H1 (cell line): ENCODE data around the gene CYP27C1. TPM values are rescaled to one million over a fixed set of nuclear protein-coding genes. Genes with fewer than 3 reads are reported as not detected.
A peak's percentile ranks its signal among the peaks of the same experiment; 100 is the strongest.

Experiments used
- CTCF ChIA-PET: fragments of 300-600 bp; sonication (Branson Sonifier 250); formaldehyde crosslinking; loops from one replicate; lab custom pipeline; 2021; ENCODE audit not compliant: partially characterized antibody; lab: Charles Lee
- POLR2A ChIA-PET: fragments of 300-600 bp; sonication (Branson Sonifier 250); formaldehyde crosslinking; loops from one replicate; lab custom pipeline; 2021; ENCODE audit warnings: inconsistent platforms; ENCODE audit not compliant: partially characterized antibody; lab: Charles Lee
- DNase-seq, 2 experiments: peaks; one replicate each; pipeline versions ENCODE4 v3.0.0 to v3.0.0-alpha.2; 2010 to 2022; ENCODE audit warnings: low spot score in 2 of 2, low read depth in 1 of 2, mixed read lengths in 1 of 2
- FAIRE-seq: peaks from 2 replicates; lab custom pipeline; 2011; peaks lifted over from hg19 to GRCh38; lab: Jason Lieb, UNC
- H2AFZ ChIP-seq: 2 replicates; pipeline ENCODE4 v1.8.1; 2012; ENCODE audit warnings: low read length, inconsistent platforms
- H2AK5ac ChIP-seq: 2 replicates; pipeline ENCODE4 v1.6.1; 2013; ENCODE audit warnings: low read depth, low read length
- H2BK120ac ChIP-seq: replicated peaks from 2 replicates; pipeline ENCODE3; 2013; ENCODE audit warnings: low read depth, low read length, inconsistent platforms
- H2BK12ac ChIP-seq: 2 replicates; pipeline ENCODE4 v1.6.1; 2013; ENCODE audit warnings: low read depth, low read length
- H2BK15ac ChIP-seq: 2 replicates; pipeline ENCODE4 v1.6.1; 2013; ENCODE audit warnings: low read length
- H2BK20ac ChIP-seq: 2 replicates; pipeline ENCODE4 v1.6.1; 2013; ENCODE audit warnings: low read length
- H2BK5ac ChIP-seq: 2 replicates; pipeline ENCODE4 v1.6.1; 2013; ENCODE audit warnings: low read depth, low read length
- H3K14ac ChIP-seq: 2 replicates; pipeline ENCODE4 v1.6.1; 2013; ENCODE audit warnings: inconsistent platforms; ENCODE audit not compliant: insufficient read length
- H3K18ac ChIP-seq: 2 replicates; pipeline ENCODE4 v1.6.1; 2013; ENCODE audit warnings: low read length; ENCODE audit errors: extremely low read depth
- H3K23ac ChIP-seq: 2 replicates; pipeline ENCODE4 v1.6.1; 2013; ENCODE audit warnings: inconsistent platforms; ENCODE audit not compliant: insufficient read length
- H3K23me2 ChIP-seq: 2 replicates; pipeline ENCODE4 v1.6.1; 2013; ENCODE audit warnings: low read depth, low read length
- H3K27ac ChIP-seq: 2 replicates; pipeline ENCODE4 v1.6.1; 2011; ENCODE audit warnings: low read depth, low read length, inconsistent platforms
- H3K27me3 ChIP-seq, 4 experiments: replicated peaks in 1 of 4; 1 replicate in 1 of 4; 2 replicates in 3 of 4; pipeline versions ENCODE4 v1.6.1 to v1.8.1; 2011 to 2013; ENCODE audit warnings: low read length in 3 of 4, mild to moderate bottlenecking in 3 of 4, inconsistent platforms in 2 of 4, mixed read lengths in 2 of 4, moderate library complexity in 1 of 4; ENCODE audit not compliant: control insufficient read depth in 3 of 4, insufficient read depth in 3 of 4; ENCODE audit errors: extremely low read depth in 1 of 4
- H3K36me3 ChIP-seq, 4 experiments: 2 replicates each; pipeline versions ENCODE4 v1.6.1 to v1.8.1; 2011 to 2013; ENCODE audit warnings: mild to moderate bottlenecking in 4 of 4, low read length in 3 of 4, moderate library complexity in 2 of 4, control low read depth in 1 of 4, inconsistent platforms in 1 of 4; ENCODE audit not compliant: insufficient read depth in 4 of 4, control insufficient read depth in 2 of 4
- H3K4ac ChIP-seq: replicated peaks from 2 replicates; pipeline ENCODE3; 2013; ENCODE audit warnings: low read length, low read depth, mixed read lengths, inconsistent platforms; ENCODE audit not compliant: insufficient read length
- H3K4me1 ChIP-seq, 4 experiments: replicated peaks in 1 of 4; 1 replicate in 1 of 4; 2 replicates in 3 of 4; pipeline versions ENCODE4 v1.6.1 to v1.8.1; 2011 to 2013; ENCODE audit warnings: low read length in 3 of 4, inconsistent platforms in 2 of 4, mixed read lengths in 1 of 4; ENCODE audit not compliant: insufficient read depth in 4 of 4, control insufficient read depth in 3 of 4
- H3K4me2 ChIP-seq, 2 experiments: 2 replicates each; pipeline versions ENCODE4 v1.6.1 to v1.8.1; 2011 to 2013; ENCODE audit warnings: low read depth in 2 of 2, low read length in 2 of 2, control low read depth in 1 of 2, inconsistent platforms in 1 of 2, mild to moderate bottlenecking in 1 of 2; ENCODE audit not compliant: insufficient read depth in 1 of 2
- H3K4me3 ChIP-seq, 4 experiments: fragments of 200-600, 300-600 bp in 1 of 4; sonication (generic), shearing (Covaris generic), sonication (Bioruptor Twin) in 1 of 4; 2 replicates each; pipeline versions ENCODE4 v1.5.1 to v1.8.1; 2011 to 2016; ENCODE audit warnings: low read length in 4 of 4, low read depth in 3 of 4, control low read depth in 2 of 4, inconsistent platforms in 2 of 4, mild to moderate bottlenecking in 2 of 4, mixed read lengths in 1 of 4, moderate library complexity in 1 of 4; ENCODE audit not compliant: insufficient read depth in 2 of 4; ENCODE audit errors: extremely low read depth in 1 of 4
- H3K56ac ChIP-seq: replicated peaks from 2 replicates; pipeline ENCODE3; 2013; ENCODE audit warnings: low read depth, mild to moderate bottlenecking, mixed read lengths, low read length, inconsistent platforms; ENCODE audit not compliant: insufficient read length
- H3K79me1 ChIP-seq: 2 replicates; pipeline ENCODE4 v1.6.1; 2013; ENCODE audit warnings: low read depth, low read length, control low read depth
- H3K79me2 ChIP-seq, 2 experiments: 2 replicates each; pipeline versions ENCODE4 v1.6.1 to v1.8.1; 2012 to 2013; ENCODE audit warnings: low read length in 2 of 2, mild to moderate bottlenecking in 2 of 2, inconsistent platforms in 1 of 2; ENCODE audit not compliant: insufficient read depth in 2 of 2, control insufficient read depth in 1 of 2
- H3K9ac ChIP-seq, 4 experiments: replicated peaks in 1 of 4; 1 replicate in 1 of 4; 2 replicates in 3 of 4; pipeline versions ENCODE4 v1.6.1 to v1.8.1; 2011 to 2013; ENCODE audit warnings: low read depth in 3 of 4, low read length in 3 of 4, control low read depth in 2 of 4, mild to moderate bottlenecking in 2 of 4, moderate library complexity in 2 of 4, inconsistent platforms in 1 of 4; ENCODE audit errors: extremely low read depth in 1 of 4
- H3K9me3 ChIP-seq, 2 experiments: 2 replicates each; pipeline versions ENCODE4 v1.6.1 to v1.8.1; 2012 to 2013; ENCODE audit warnings: mild to moderate bottlenecking in 2 of 2, moderate library complexity in 2 of 2, control low read depth in 1 of 2, inconsistent platforms in 1 of 2, low read depth in 1 of 2, low read length in 1 of 2, mixed read lengths in 1 of 2; ENCODE audit not compliant: insufficient read depth in 2 of 2
- H4K20me1 ChIP-seq, 2 experiments: replicated peaks in 1 of 2; 2 replicates each; pipeline versions ENCODE3 to v1.8.1; 2011 to 2013; ENCODE audit warnings: inconsistent platforms in 2 of 2, low read length in 2 of 2, mild to moderate bottlenecking in 1 of 2; ENCODE audit not compliant: insufficient read depth in 2 of 2, control insufficient read depth in 1 of 2
- H4K5ac ChIP-seq: 2 replicates; pipeline ENCODE4 v1.6.1; 2013; ENCODE audit warnings: low read length, low read depth, mixed read lengths, inconsistent platforms; ENCODE audit not compliant: insufficient read length
- H4K8ac ChIP-seq: 2 replicates; pipeline ENCODE4 v1.8.0; 2013; ENCODE audit warnings: mild to moderate bottlenecking, moderate library complexity, low read length, inconsistent platforms; ENCODE audit not compliant: insufficient read depth; ENCODE audit errors: extremely low read depth
- H4K91ac ChIP-seq: replicated peaks from 2 replicates; pipeline ENCODE3; 2013; ENCODE audit warnings: low read length, mixed read lengths, inconsistent platforms; ENCODE audit not compliant: insufficient read length
- BACH1 ChIP-seq: IDR thresholded peaks from 2 replicates; pipeline ENCODE4 v1.6.1; 2012; ENCODE audit warnings: low read length, improper control_type of control experiment
- CEBPB ChIP-seq: IDR thresholded peaks from 2 replicates; pipeline ENCODE4 v1.6.1; 2012; ENCODE audit warnings: low read depth, low read length
- CREB1 ChIP-seq: IDR thresholded peaks from 2 replicates; pipeline ENCODE4 v1.6.1; 2012; ENCODE audit warnings: inconsistent platforms
- CTBP2 ChIP-seq: IDR thresholded peaks from 2 replicates; pipeline ENCODE4 v1.7.0; 2011; ENCODE audit warnings: borderline replicate concordance, mild to moderate bottlenecking, moderate library complexity, mixed read lengths, low read length; ENCODE audit not compliant: insufficient read depth, insufficient read length
- EZH2 ChIP-seq: fragments of 200-600 bp; sonication (generic); IDR thresholded peaks from 2 replicates; pipeline ENCODE4 v1.7.1; 2012; ENCODE audit warnings: low read depth, mild to moderate bottlenecking, moderate library complexity, low read length, inconsistent platforms; ENCODE audit not compliant: severe bottlenecking
- JUN ChIP-seq: IDR thresholded peaks from 2 replicates; pipeline ENCODE4 v1.6.1; 2011; ENCODE audit warnings: low read depth, mild to moderate bottlenecking, improper control_type of control experiment, low read length
- SP4 ChIP-seq: IDR thresholded peaks from 2 replicates; pipeline ENCODE4 v1.6.1; 2012; ENCODE audit warnings: low read length, inconsistent platforms
- TCF12 ChIP-seq: IDR thresholded peaks from 2 replicates; pipeline ENCODE4 v1.6.1; 2011; ENCODE audit warnings: low read depth, mild to moderate bottlenecking, low read length
- WGBS, 2 experiments: shearing (Covaris generic) in 1 of 2; methylation state at CpG; one replicate each; pipeline versions ENCODE4 v1.1.6 to v1.1.7; 2013 to 2015; ENCODE audit warnings: low lambda C conversion rate in 2 of 2, mixed read lengths in 2 of 2, inconsistent platforms in 1 of 2, low coverage in 1 of 2, missing lambda C conversion rate in 1 of 2; ENCODE audit not compliant: insufficient replicate concordance in 2 of 2, insufficient coverage in 1 of 2, insufficient read length in 1 of 2; ENCODE audit errors: extremely low coverage in 1 of 2, missing lambda C conversion rate in 1 of 2; 5-methylcytosine and 5-hydroxymethylcytosine counted together
- polyA plus RNA-seq, 7 experiments: library from polyadenylated mRNA; depleted of rRNA in 3 of 7; stranded (reverse) in 5 of 7; unstranded in 2 of 7; fragments of >200 nt in 5 of 7; fragments of 200-250 nt in 2 of 7; gene quantifications; 1 replicate in 5 of 7; 2 replicates in 1 of 7; 4 replicates in 1 of 7; pipeline versions ENCODE4 v1.2.1 to v1.2.3, GENCODE V29; 2011 to 2013; ENCODE audit warnings: missing spikeins in 2 of 7, mixed read lengths in 2 of 7
- total RNA-seq: library from RNA; stranded (reverse); fragmentation: NEBNext Ultra II Directional; extraction: Animal tissue kit (Norgen Biotek cat#: 25700); gene quantifications from 2 replicates; pipeline ENCODE4 v1.2.1, GENCODE V29; 2021

Gene CYP27C1
- total and polyA plus RNA-seq, 2 of the 8 experiments (the other 6 are each of a cell fraction or from before 2014, with no cell fraction given), result 1.3 to 3.2 TPM

DNA sequence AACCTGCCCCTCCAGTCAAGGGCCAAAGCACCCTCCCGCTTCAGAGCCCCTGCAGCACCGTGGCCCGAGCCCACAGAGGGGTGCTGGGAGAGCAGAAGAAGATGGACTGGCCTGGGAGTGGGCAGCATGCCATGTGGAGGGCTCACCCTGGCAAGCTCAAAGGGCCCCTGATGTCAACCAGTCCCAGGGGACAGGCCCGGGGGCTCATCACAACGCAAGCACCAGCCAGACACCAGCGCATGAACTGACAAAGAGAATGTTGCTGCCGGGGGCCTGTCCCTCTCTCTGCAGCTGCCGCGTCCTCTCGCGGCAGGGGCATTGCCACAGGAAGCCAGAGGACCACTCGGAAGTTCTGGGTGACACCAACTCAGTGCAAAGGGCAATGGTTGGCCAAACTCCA lies 82.9 kb downstream of the CYP27C1 start:
- no peaks in the 10 kb centered on the region for H3K36me3 ChIP-seq
- no peak for FAIRE-seq
- WGBS, 2 experiments, result 89% methylated on average over 11 of the region's 12 CpGs; no CpG with 5 or more reads in 1 of the 2 experiments
- no peak overlapping the region for H3K56ac ChIP-seq
- H3K27ac ChIP-seq, result no peak overlapping the region
- H4K8ac ChIP-seq, result no peak overlapping the region
- H2BK120ac ChIP-seq, result no peak overlapping the region
- H2BK20ac ChIP-seq, result no peak overlapping the region
- 0 out of 4 replicates have a peak, but pooled peaks cover 0 to 6% of the 10 kb centered on the region in 2 experiments for H3K9me3 ChIP-seq
- H2BK12ac ChIP-seq, result no peak overlapping the region
- no peaks in the 10 kb centered on the region for H3K23me2 ChIP-seq
- TF ChIP-seq BACH1 (no peak), CTBP2 (no peak), TCF12 (no peak), EZH2 (no peak), JUN (no peak), CREB1 (no peak), SP4 (no peak), CEBPB (no peak)
- DNase-seq, result peak in 1 of 2 experiments; percentile 39
- H2AFZ ChIP-seq, result no peak overlapping the region
- H3K79me2 ChIP-seq, result no peaks in the 10 kb centered on the region
- no peak overlapping the region for H3K4me2 ChIP-seq
- H3K27me3 ChIP-seq, result 0 out of 7 replicates have a peak, but pooled peaks cover 0 to 2% (median 0%) of the 10 kb centered on the region in 4 experiments
- no peak overlapping the region for H4K91ac ChIP-seq
- CTCF ChIA-PET, result interaction anchor here (0.6 to 1.5 kb wide), 7 partner anchors 14 to 891 kb away, joined by 3 to 6 read pairs (median 3); no protein-coding TSS in a partner anchor
- H3K4me1 ChIP-seq, result no peaks in the 10 kb centered on the region
- no peaks in the 10 kb centered on the region for H3K79me1 ChIP-seq
- H3K14ac ChIP-seq, result no peak overlapping the region
- no peak overlapping the region for H2BK15ac ChIP-seq
- no peak overlapping the region for H3K23ac ChIP-seq
- POLR2A ChIA-PET, result no interaction called here
- H3K4ac ChIP-seq, result no peak overlapping the region
- H4K5ac ChIP-seq, result no peak overlapping the region
- H2AK5ac ChIP-seq, result no peak overlapping the region
- no peak overlapping the region for H2BK5ac ChIP-seq
- no peak overlapping the region for H3K18ac ChIP-seq
- no peak overlapping the region for H3K9ac ChIP-seq
- H3K4me3 ChIP-seq, result no peak overlapping the region
- no peaks in the 10 kb centered on the region for H4K20me1 ChIP-seq
